NCI-H1105 (cell line): ENCODE measurements around the gene TRPC4.

Source experiments
- DNase-seq: peaks from one replicate; lab custom pipeline; 2025; lab: John Stamatoyannopoulos, UW

Gene TRPC4

GRCh38 chr13:37716420-37717195 lies 153.0 kb downstream of the TRPC4 start:
- no peak for DNase-seq

- DNase-seq, result no peak
Measured at GRCh38 chr13:37715606-37716015, 154.0 kb downstream of the TRPC4 start.

- no peak for DNase-seq
Measured at GRCh38 chr13:37709318-37709717, 160.3 kb downstream of the TRPC4 start.

GRCh38 chr13:37707739-37708500 lies 161.7 kb downstream of the TRPC4 start:
- no peak for DNase-seq

- DNase-seq, result no peak
Measured at GRCh38 chr13:37706041-37706440, 163.5 kb downstream of the TRPC4 start.

GRCh38 chr13:37701972-37702371 lies 167.6 kb downstream of the TRPC4 start:
- DNase-seq, result no peak

- no peak for DNase-seq
Measured at GRCh38 chr13:37701306-37701705, 168.3 kb downstream of the TRPC4 start.

GRCh38 chr13:37700887-37701286 lies 168.7 kb downstream of the TRPC4 start:
- no peak for DNase-seq

GRCh38 chr13:37695200-37695599 lies 174.4 kb downstream of the TRPC4 start:
- no peak for DNase-seq

GRCh38 chr13:37690361-37690760 lies 179.2 kb downstream of the TRPC4 start:
- no peak for DNase-seq

GRCh38 chr13:37686501-37686900 lies 183.1 kb downstream of the TRPC4 start:
- no peak for DNase-seq

GRCh38 chr13:37685206-37685605 lies 184.4 kb downstream of the TRPC4 start:
- no peak for DNase-seq

GRCh38 chr13:37682496-37682895 lies 187.1 kb downstream of the TRPC4 start:
- DNase-seq, result no peak

- no peak for DNase-seq
Measured at GRCh38 chr13:37681281-37682032, 188.1 kb downstream of the TRPC4 start.

- DNase-seq, result no peak
Measured at GRCh38 chr13:37680137-37680536, 189.4 kb downstream of the TRPC4 start.

- no peak for DNase-seq
Measured at GRCh38 chr13:37679043-37679442, 190.5 kb downstream of the TRPC4 start.

- no peak for DNase-seq
Measured at GRCh38 chr13:37669845-37670244, 199.7 kb downstream of the TRPC4 start.

GRCh38 chr13:37667702-37668101 lies 201.9 kb downstream of the TRPC4 start:
- no peak for DNase-seq

GRCh38 chr13:37666036-37666435 lies 203.5 kb downstream of the TRPC4 start:
- no peak for DNase-seq

GRCh38 chr13:37665420-37665819 lies 204.2 kb downstream of the TRPC4 start:
- DNase-seq, result no peak

GRCh38 chr13:37663724-37664123 lies 205.8 kb downstream of the TRPC4 start:
- no peak for DNase-seq

GRCh38 chr13:37662624-37663023 lies 206.9 kb downstream of the TRPC4 start:
- DNase-seq, result no peak

- DNase-seq, result no peak
Measured at GRCh38 chr13:37657956-37658355, 211.6 kb downstream of the TRPC4 start.
